Measurements from ENCODE around the gene BEST1.

DNA sequence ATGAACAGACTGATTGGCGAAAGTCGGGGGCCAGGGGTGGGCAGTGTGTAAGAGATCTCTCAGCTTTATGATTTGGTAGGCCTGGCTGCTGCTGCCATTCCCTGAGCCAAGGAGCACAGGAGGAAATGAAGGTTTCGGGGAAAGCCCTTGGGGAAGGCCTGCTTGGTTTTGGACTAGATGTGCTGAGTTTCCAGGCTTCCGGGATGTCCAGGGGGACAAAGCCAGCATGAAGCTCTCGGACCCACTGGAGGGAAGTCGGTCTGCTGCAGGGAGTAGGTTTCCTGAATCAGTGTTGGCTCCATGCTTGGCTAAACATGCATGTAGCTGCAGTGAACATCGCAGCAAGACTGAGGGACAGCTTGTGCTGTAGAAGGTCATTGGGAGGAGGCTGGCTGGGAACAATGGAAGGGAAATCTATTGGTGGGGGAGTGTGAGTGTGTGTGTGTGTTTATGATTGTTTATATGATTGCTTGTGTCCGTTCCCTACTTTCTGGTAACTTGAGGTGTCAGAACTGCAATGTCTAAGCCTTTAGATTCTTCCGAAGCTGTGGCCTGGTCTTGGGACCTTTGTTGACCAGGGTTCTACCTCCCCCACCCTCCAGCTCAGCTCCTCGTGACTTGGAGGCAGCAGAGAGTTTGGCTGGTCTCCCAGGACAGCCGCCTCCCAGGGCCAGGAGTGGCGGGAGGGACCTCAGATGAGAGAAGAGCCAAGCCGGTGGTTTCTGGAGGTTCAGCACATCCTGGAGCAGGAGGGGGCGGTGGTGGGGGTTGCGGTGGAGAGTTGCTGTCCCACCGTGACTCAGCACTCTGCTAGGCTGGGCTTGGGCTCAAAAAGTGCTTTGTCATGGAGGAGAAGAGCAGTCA is 21.3 kb downstream of the BEST1 start:
- TF ChIP-seq, protein P1, sequence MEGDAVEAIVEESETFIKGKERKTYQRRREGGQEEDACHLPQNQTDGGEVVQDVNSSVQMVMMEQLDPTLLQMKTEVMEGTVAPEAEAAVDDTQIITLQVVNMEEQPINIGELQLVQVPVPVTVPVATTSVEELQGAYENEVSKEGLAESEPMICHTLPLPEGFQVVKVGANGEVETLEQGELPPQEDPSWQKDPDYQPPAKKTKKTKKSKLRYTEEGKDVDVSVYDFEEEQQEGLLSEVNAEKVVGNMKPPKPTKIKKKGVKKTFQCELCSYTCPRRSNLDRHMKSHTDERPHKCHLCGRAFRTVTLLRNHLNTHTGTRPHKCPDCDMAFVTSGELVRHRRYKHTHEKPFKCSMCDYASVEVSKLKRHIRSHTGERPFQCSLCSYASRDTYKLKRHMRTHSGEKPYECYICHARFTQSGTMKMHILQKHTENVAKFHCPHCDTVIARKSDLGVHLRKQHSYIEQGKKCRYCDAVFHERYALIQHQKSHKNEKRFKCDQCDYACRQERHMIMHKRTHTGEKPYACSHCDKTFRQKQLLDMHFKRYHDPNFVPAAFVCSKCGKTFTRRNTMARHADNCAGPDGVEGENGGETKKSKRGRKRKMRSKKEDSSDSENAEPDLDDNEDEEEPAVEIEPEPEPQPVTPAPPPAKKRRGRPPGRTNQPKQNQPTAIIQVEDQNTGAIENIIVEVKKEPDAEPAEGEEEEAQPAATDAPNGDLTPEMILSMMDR (IDR thresholded peaks at IDR 0.05; ENCODE audit: low read depth, low read length, poor library complexity, severe bottlenecking), result no peak
- no peak for TF ChIP-seq EZH2phosphoT487 (IDR thresholded peaks at IDR 0.05; ENCODE audit: borderline replicate concordance, low read length)

Data from DOHH2 (cell line).